Breast epithelium (tissue), 3 donors: Measurements from ENCODE around the gene RAP1B.

Source experiments
- CTCF ChIP-seq, 3 donors: fragments of 450-650 bp; IDR thresholded peaks; one replicate each; pipeline ENCODE4 v1.5.1; 2016 to 2017; ENCODE audit warnings: antibody characterized with exemption in 3 of 3, mild to moderate bottlenecking in 3 of 3, moderate library complexity in 3 of 3
- POLR2A ChIP-seq: fragments of 450-650 bp; IDR thresholded peaks from one replicate; pipeline ENCODE4 v1.6.1; 2016; ENCODE audit warnings: antibody characterized with exemption, mild to moderate bottlenecking, moderate library complexity

DNA sequence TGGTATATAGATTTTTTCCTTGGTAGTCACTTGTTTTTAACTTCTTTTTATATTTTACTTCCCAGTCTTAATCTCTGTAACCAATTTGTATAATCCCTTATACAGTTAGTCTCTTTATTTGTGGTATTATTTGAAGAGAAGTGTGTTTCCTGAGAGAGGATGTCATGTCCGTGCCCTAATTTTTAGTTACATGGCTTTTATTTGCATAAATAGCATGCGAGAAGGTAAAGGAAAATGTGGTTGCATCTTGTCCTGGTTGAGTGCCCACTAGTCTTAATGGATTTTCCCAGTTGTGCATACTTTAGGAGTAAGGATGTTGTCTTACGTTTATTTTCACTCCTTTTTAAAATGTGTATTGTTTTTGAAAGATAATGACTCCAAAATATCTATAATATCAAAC is 27.5 kb downstream of the RAP1B start:
- TF ChIP-seq CTCF (IDR thresholded peaks at IDR 0.05) (no peak), POLR2A (no peak)
